ENCODE results near the gene SPRYD4.
"Not testable (repeated sequence)": the region's sequence is repeated elsewhere in the genome, so short reads cannot be mapped to it uniquely, and the experiment has no call there.

SPRYD4 gene

GRCh38 chr12:56468216-56469006 is at the start of gene SPRYD4:
Gene SPRYD4 (plus strand): TSS chr12:56468578. CDS start chr12:56468592, 14 bp downstream.
- Histone ChIP-seq H3K9ac (ENCODE audit: low read length in 2 of 2) (peak within 1 kb of the TSS; percentile 83 to 99), H3K36me3 (ENCODE audit: control insufficient read depth in 2 of 2, insufficient read depth in 2 of 2, low read length in 2 of 2) (peaks cover 0 to 4% of the 10 kb centered on the region in 2 donors), H3K27ac (ENCODE audit: low read length) (peak within 1 kb of the TSS; percentile 87), H3K27me3 (ENCODE audit: control insufficient read depth in 1 of 2, insufficient read depth in 2 of 2, low read length in 2 of 2) (no peaks in the 10 kb centered on the region), H3K4me1 (ENCODE audit: control insufficient read depth, insufficient read depth, low read length) (peaks cover 15% of the 10 kb centered on the region), H3K4me3 (ENCODE audit: low read length in 2 of 2) (peak within 1 kb of the TSS; percentile 94 to 97), H3K9me3 (ENCODE audit: control insufficient read depth in 2 of 2, low read length in 2 of 2) (no peaks in the 10 kb centered on the region)

- Histone ChIP-seq H3K9ac (ENCODE audit: low read length in 2 of 2) (no peak overlapping the region), H3K27ac (ENCODE audit: low read length) (no peak overlapping the region), H3K4me1 (ENCODE audit: control insufficient read depth, insufficient read depth, low read length) (no peaks in the 10 kb centered on the region), H3K4me3 (ENCODE audit: low read length in 2 of 2) (no peak overlapping the region), H3K9me3 (ENCODE audit: control insufficient read depth in 2 of 2, low read length in 2 of 2) (no peaks in the 10 kb centered on the region), H3K27me3 (ENCODE audit: control insufficient read depth in 1 of 2, insufficient read depth in 2 of 2, low read length in 2 of 2) (no peaks in the 10 kb centered on the region), H3K36me3 (ENCODE audit: control insufficient read depth in 2 of 2, insufficient read depth in 2 of 2, low read length in 2 of 2) (peaks cover 0 to 4% of the 10 kb centered on the region in 2 donors)
These were observed 48.0 kb upstream of the SPRYD4 start for GRCh38 chr12:56420411-56420810.

- Histone ChIP-seq H3K4me1 (ENCODE audit: control insufficient read depth, insufficient read depth, low read length) (no peaks in the 10 kb centered on the region), H3K36me3 (ENCODE audit: control insufficient read depth in 2 of 2, insufficient read depth in 2 of 2, low read length in 2 of 2) (peaks cover 0 to 4% of the 10 kb centered on the region in 2 donors), H3K27me3 (ENCODE audit: control insufficient read depth in 1 of 2, insufficient read depth in 2 of 2, low read length in 2 of 2) (no peaks in the 10 kb centered on the region)
These were observed 43.2 kb upstream of the SPRYD4 start for GRCh38 chr12:56425193-56425592.

GRCh38 chr12:56425940-56426438 is 42.4 kb upstream of the SPRYD4 start:
- no peaks in the 10 kb centered on the region for H3K9me3 ChIP-seq (ENCODE audit: control insufficient read depth in 2 of 2, low read length in 2 of 2)
- H3K4me1 ChIP-seq (ENCODE audit: control insufficient read depth, insufficient read depth, low read length), result no peaks in the 10 kb centered on the region
- H3K4me3 ChIP-seq (ENCODE audit: low read length in 2 of 2), result no peak overlapping the region
- no peaks in the 10 kb centered on the region for H3K27me3 ChIP-seq (ENCODE audit: control insufficient read depth in 1 of 2, insufficient read depth in 2 of 2, low read length in 2 of 2)
- H3K9ac ChIP-seq (ENCODE audit: low read length in 2 of 2), result no peak overlapping the region
- H3K36me3 ChIP-seq (ENCODE audit: control insufficient read depth in 2 of 2, insufficient read depth in 2 of 2, low read length in 2 of 2), result peaks cover 0 to 2% of the 10 kb centered on the region in 2 donors
- no peak overlapping the region for H3K27ac ChIP-seq (ENCODE audit: low read length)

More at GRCh38 chr12:56425193-56425592, 43.2 kb upstream of the SPRYD4 start:
- H3K9ac ChIP-seq (ENCODE audit: low read length in 2 of 2), result no peak overlapping the region
- H3K27ac ChIP-seq (ENCODE audit: low read length), result no peak overlapping the region
- H3K4me3 ChIP-seq (ENCODE audit: low read length in 2 of 2), result no peak overlapping the region
- H3K9me3 ChIP-seq (ENCODE audit: control insufficient read depth in 2 of 2, low read length in 2 of 2), result no peaks in the 10 kb centered on the region

GRCh38 chr12:56431288-56431687 is 37.1 kb upstream of the SPRYD4 start:
- Histone ChIP-seq H3K36me3 (ENCODE audit: control insufficient read depth in 2 of 2, insufficient read depth in 2 of 2, low read length in 2 of 2) (no peaks in the 10 kb centered on the region), H3K27ac (ENCODE audit: low read length) (no peak overlapping the region), H3K4me1 (ENCODE audit: control insufficient read depth, insufficient read depth, low read length) (no peaks in the 10 kb centered on the region), H3K9ac (ENCODE audit: low read length in 2 of 2) (no peak overlapping the region), H3K27me3 (ENCODE audit: control insufficient read depth in 1 of 2, insufficient read depth in 2 of 2, low read length in 2 of 2) (no peaks in the 10 kb centered on the region), H3K9me3 (ENCODE audit: control insufficient read depth in 2 of 2, low read length in 2 of 2) (no peaks in the 10 kb centered on the region), H3K4me3 (ENCODE audit: low read length in 2 of 2) (no peak overlapping the region)

- no peaks in the 10 kb centered on the region for H3K4me1 ChIP-seq (ENCODE audit: control insufficient read depth, insufficient read depth, low read length)
- H3K36me3 ChIP-seq (ENCODE audit: control insufficient read depth in 2 of 2, insufficient read depth in 2 of 2, low read length in 2 of 2), result no peaks in the 10 kb centered on the region
- no peaks in the 10 kb centered on the region for H3K27me3 ChIP-seq (ENCODE audit: control insufficient read depth in 1 of 2, insufficient read depth in 2 of 2, low read length in 2 of 2)
- no peak overlapping the region for H3K4me3 ChIP-seq (ENCODE audit: low read length in 2 of 2)
- H3K9me3 ChIP-seq (ENCODE audit: control insufficient read depth in 2 of 2, low read length in 2 of 2), result no peaks in the 10 kb centered on the region
- no peak overlapping the region for H3K9ac ChIP-seq (ENCODE audit: low read length in 2 of 2)
- no peak overlapping the region for H3K27ac ChIP-seq (ENCODE audit: low read length)
These were observed 36.5 kb upstream of the SPRYD4 start for GRCh38 chr12:56431850-56432249.

- no peaks in the 10 kb centered on the region for H3K9me3 ChIP-seq (ENCODE audit: control insufficient read depth in 2 of 2, low read length in 2 of 2)
- no peak overlapping the region for H3K9ac ChIP-seq (ENCODE audit: low read length in 2 of 2)
- no peaks in the 10 kb centered on the region for H3K27me3 ChIP-seq (ENCODE audit: control insufficient read depth in 1 of 2, insufficient read depth in 2 of 2, low read length in 2 of 2)
- H3K4me1 ChIP-seq (ENCODE audit: control insufficient read depth, insufficient read depth, low read length), result no peaks in the 10 kb centered on the region
- H3K36me3 ChIP-seq (ENCODE audit: control insufficient read depth in 2 of 2, insufficient read depth in 2 of 2, low read length in 2 of 2), result no peaks in the 10 kb centered on the region
- no peak overlapping the region for H3K27ac ChIP-seq (ENCODE audit: low read length)
- H3K4me3 ChIP-seq (ENCODE audit: low read length in 2 of 2), result no peak overlapping the region
These were observed 33.5 kb upstream of the SPRYD4 start for GRCh38 chr12:56434828-56435227.

- H3K9ac ChIP-seq (ENCODE audit: low read length in 2 of 2), result no peak overlapping the region
- H3K27ac ChIP-seq (ENCODE audit: low read length), result no peak overlapping the region
- no peaks in the 10 kb centered on the region for H3K9me3 ChIP-seq (ENCODE audit: control insufficient read depth in 2 of 2, low read length in 2 of 2)
- H3K27me3 ChIP-seq (ENCODE audit: control insufficient read depth in 1 of 2, insufficient read depth in 2 of 2, low read length in 2 of 2), result no peaks in the 10 kb centered on the region
- H3K4me3 ChIP-seq (ENCODE audit: low read length in 2 of 2), result no peak overlapping the region
- H3K36me3 ChIP-seq (ENCODE audit: control insufficient read depth in 2 of 2, insufficient read depth in 2 of 2, low read length in 2 of 2), result no peaks in the 10 kb centered on the region
- H3K4me1 ChIP-seq (ENCODE audit: control insufficient read depth, insufficient read depth, low read length), result no peaks in the 10 kb centered on the region
These were observed 30.8 kb upstream of the SPRYD4 start for GRCh38 chr12:56437430-56438176.

- not testable (repeated sequence) for H3K9ac ChIP-seq (ENCODE audit: low read length in 2 of 2); H3K27me3 ChIP-seq (ENCODE audit: control insufficient read depth in 1 of 2, insufficient read depth in 2 of 2, low read length in 2 of 2); H3K4me1 ChIP-seq (ENCODE audit: control insufficient read depth, insufficient read depth, low read length); H3K9me3 ChIP-seq (ENCODE audit: control insufficient read depth in 2 of 2, low read length in 2 of 2); H3K36me3 ChIP-seq (ENCODE audit: control insufficient read depth in 2 of 2, insufficient read depth in 2 of 2, low read length in 2 of 2); H3K27ac ChIP-seq (ENCODE audit: low read length); H3K4me3 ChIP-seq (ENCODE audit: low read length in 2 of 2)
These were observed 25.2 kb upstream of the SPRYD4 start for GRCh38 chr12:56443208-56443607.

GRCh38 chr12:56448860-56449621 is 19.3 kb upstream of the SPRYD4 start, which contains the start of gene TIMELESS:
Gene TIMELESS (minus strand): TSS chr12:56449426. CDS start chr12:56434170, 15,256 bp downstream.
- Histone ChIP-seq H3K4me3 (ENCODE audit: low read length in 2 of 2) (peak within 1 kb of the TSS; percentile 79 to 83), H3K36me3 (ENCODE audit: control insufficient read depth in 2 of 2, insufficient read depth in 2 of 2, low read length in 2 of 2) (no peaks in the 10 kb centered on the region), H3K4me1 (ENCODE audit: control insufficient read depth, insufficient read depth, low read length) (no peaks in the 10 kb centered on the region), H3K27ac (ENCODE audit: low read length) (peak within 1 kb of the TSS; percentile 85), H3K9me3 (ENCODE audit: control insufficient read depth in 2 of 2, low read length in 2 of 2) (no peaks in the 10 kb centered on the region), H3K9ac (ENCODE audit: low read length in 2 of 2) (peak within 1 kb of the TSS; percentile 80 to 85), H3K27me3 (ENCODE audit: control insufficient read depth in 1 of 2, insufficient read depth in 2 of 2, low read length in 2 of 2) (no peaks in the 10 kb centered on the region)

Data from stomach smooth muscle (tissue), 2 donors.